AG10803 (cell line): ENCODE data around the gene ARR3.
"Not testable (repeated sequence)": the region's sequence is repeated elsewhere in the genome, so short reads cannot be mapped to it uniquely, and the experiment has no call there.

Experiments used
- DNase-seq: peaks from one replicate; pipeline ENCODE4 v3.0.0; 2010; ENCODE audit warnings: low read depth
- H3K4me3 ChIP-seq: 2 replicates; pipeline ENCODE4 v1.5.1; 2011; ENCODE audit warnings: mild to moderate bottlenecking, low read length, control low read depth
- TF ChIP-seq, protein P1 (sequence below): conservative IDR thresholded peaks from 2 replicates; pipeline ENCODE4 v1.5.1; 2011; ENCODE audit warnings: mild to moderate bottlenecking, low read length, control low read depth, inconsistent platforms

Gene ARR3

DNA sequence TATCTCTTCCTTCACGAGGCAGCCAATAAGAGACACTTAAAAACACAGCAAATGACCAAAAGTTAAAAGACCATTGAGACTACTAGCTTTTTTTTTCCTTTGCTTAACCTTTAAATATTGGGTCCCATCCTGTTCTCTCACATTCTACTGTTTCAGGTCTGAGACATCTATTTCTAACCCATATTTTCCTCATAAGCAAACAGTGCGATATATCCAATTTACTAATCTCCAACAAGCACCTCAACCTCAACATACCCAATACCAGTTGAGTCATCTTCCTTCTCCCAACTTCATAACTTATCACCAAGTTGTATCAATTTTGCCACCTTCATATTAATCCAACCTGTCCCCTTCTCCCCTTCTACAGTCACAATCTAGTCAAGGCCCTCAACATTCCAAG is 26.6 kb upstream of the ARR3 start:
- DNase-seq, result no peak
- TF ChIP-seq, protein P1, sequence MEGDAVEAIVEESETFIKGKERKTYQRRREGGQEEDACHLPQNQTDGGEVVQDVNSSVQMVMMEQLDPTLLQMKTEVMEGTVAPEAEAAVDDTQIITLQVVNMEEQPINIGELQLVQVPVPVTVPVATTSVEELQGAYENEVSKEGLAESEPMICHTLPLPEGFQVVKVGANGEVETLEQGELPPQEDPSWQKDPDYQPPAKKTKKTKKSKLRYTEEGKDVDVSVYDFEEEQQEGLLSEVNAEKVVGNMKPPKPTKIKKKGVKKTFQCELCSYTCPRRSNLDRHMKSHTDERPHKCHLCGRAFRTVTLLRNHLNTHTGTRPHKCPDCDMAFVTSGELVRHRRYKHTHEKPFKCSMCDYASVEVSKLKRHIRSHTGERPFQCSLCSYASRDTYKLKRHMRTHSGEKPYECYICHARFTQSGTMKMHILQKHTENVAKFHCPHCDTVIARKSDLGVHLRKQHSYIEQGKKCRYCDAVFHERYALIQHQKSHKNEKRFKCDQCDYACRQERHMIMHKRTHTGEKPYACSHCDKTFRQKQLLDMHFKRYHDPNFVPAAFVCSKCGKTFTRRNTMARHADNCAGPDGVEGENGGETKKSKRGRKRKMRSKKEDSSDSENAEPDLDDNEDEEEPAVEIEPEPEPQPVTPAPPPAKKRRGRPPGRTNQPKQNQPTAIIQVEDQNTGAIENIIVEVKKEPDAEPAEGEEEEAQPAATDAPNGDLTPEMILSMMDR, result no peak
- no peak overlapping the region for H3K4me3 ChIP-seq

DNA sequence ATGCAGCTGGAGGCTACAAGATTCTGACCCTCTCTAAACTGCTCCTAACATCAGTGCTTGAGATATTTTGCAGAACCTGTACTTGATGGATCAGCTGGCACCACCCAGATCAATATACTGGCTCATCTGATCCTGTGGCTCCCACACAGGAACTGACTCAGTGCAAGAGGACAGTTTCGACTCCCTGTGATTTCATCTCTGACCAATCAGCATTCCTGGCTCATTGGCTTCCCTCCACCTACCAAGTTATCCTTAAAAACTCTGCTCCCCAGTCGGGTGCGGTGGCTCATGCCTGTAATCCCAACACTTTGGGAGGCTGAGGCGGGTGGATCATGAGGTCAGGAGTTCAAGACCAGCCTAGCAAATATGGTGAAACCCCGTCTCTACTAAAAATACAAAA is 24.5 kb upstream of the ARR3 start:
- DNase-seq, result not testable (repeated sequence)

DNA sequence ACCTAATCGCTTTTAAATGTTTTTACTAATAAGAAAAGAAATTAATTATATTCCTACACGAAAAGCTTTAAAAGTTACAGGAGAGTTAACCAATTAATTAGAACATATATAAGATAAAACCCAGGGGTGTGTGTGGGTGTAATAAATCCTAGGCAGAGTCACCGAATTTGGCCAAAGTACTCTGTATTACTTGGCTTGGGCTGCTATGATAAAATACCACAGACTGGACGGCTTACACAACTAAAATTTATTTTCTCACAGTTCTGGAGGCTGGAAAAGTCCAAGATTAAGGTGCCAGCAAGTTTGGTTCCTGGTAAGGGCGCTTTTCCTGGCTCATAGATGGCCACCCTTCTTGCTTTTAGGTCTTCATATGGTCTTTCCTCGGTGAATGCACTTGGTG is 23.3 kb upstream of the ARR3 start:
- DNase-seq, result no peak
- H3K4me3 ChIP-seq, result no peak overlapping the region
- TF ChIP-seq, protein P1, result no peak

More for the DNA sequence above, 24.5 kb upstream of the ARR3 start:
- H3K4me3 ChIP-seq, result not testable (repeated sequence)

DNA sequence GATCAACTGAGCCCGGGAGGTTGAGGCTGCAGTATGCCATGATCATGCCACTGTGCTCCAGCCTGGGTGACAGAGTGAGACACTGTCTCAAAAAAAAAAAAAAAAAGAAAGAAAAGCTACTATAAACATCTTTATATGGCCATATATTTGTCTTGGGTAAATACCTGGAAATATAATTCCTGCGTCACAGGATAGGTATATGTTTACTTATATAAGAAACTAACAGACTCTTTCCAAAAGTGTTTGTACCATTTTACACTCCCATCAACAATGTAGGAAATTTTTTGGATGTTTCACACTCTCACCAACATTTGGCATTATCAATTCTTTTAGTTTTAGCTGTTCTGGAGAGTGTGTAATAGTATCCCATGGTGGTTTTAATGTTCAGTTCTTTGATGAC is 20.9 kb upstream of the ARR3 start:
- TF ChIP-seq, protein P1, result no peak
- H3K4me3 ChIP-seq, result no peak overlapping the region
- DNase-seq, result no peak

DNA sequence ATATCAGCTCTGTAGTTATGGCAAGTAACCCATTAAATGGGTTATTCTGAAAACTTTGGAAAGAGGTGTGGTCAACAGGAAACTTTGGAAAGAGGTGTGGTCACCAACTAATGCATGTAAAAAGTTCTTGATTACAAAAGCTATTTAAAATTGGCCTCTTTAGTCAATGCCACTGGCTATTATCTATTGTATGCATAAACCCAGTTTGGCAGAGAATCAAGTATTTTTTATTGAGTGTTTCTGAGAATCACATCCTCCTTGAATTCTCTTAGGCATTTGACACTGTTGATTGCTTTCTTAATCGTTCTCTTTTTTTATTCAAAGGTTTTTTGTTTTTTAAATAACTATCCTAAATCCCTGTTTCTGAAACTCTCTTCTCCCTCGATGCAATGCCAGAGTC is 15.6 kb upstream of the ARR3 start:
- TF ChIP-seq, protein P1, result no peak
- no peak overlapping the region for H3K4me3 ChIP-seq
- DNase-seq, result no peak

DNA sequence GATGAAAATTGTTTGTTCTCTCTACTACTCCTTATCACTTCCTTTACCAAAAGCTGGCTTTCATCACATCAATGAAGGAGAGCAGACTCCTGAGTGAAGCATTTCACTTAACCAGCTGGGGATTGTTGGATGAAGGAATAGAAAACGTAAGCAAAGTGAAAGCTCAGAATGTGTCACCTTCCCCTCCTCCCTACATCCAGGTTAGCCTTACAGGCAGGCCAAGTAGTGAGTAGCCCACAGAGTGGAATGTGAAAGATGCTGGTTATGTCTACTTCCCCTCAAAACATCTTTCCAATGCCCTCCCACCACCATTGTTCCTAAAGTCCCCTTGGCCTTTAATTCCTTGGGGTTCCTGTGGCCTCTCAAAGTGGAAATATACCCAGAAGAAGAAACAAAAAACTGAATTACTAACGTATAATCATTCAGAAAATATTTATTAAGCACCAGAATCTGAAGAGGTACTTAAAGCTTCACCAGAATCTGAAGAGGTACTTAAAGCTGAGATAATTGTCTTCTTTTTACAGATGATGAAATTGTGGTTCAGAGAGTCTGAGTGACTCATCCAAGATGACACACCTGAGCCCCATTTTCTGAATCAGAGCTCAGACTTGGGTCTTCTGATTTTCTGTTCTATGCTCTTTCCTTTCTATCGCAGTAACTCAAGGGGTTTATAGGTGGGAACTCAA is 14.6 kb upstream of the ARR3 start:
- no peak for DNase-seq
- TF ChIP-seq, protein P1, result no peak
- no peak overlapping the region for H3K4me3 ChIP-seq

DNA sequence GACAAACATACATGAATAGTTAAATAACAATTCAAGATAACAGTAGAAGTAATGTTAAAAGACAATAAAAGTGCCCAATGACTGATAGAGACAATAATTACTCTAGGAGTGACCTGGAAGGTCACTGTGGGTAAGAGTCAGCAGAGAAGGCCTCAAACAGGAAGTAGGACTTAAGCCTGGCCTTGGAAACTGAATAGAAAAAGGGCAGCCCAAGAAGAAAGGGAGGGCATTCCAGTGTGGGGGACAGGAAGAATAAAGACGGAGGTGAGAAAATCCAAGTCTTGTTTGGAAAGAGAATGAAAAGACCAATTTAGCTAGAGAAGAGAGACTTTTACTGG is 14.1 kb upstream of the ARR3 start:
- H3K4me3 ChIP-seq, result no peak overlapping the region
- TF ChIP-seq, protein P1, result no peak
- DNase-seq, result no peak

DNA sequence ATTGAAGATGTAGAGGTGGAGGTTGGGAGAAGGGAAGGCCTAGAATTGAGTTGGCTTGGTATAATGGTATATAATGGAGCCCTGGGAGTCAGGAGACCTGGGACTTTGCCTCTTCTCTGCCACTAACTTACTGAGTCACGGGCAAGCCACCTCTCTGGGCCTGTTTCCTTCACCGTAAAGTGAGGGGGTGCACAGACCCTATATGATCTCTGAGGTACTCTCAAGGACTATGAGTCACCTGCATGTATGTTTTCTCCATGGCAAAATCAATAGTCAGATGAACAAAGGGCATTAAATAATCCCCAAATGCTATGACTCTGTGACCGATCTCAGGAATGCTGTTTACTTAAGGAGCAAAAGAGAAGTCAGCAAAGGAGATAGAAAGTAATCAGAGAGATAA is 13.2 kb upstream of the ARR3 start:
- no peak overlapping the region for H3K4me3 ChIP-seq
- TF ChIP-seq, protein P1, result no peak
- no peak for DNase-seq
